ENCODE data around the gene NKD1. TPM values are rescaled to one million over a fixed set of nuclear protein-coding genes. Genes with fewer than 3 reads are reported as not detected.

The NKD1 gene
- total RNA-seq, 2 donors from 2014 or later, result 7.0 to 13.8 TPM

DNA sequence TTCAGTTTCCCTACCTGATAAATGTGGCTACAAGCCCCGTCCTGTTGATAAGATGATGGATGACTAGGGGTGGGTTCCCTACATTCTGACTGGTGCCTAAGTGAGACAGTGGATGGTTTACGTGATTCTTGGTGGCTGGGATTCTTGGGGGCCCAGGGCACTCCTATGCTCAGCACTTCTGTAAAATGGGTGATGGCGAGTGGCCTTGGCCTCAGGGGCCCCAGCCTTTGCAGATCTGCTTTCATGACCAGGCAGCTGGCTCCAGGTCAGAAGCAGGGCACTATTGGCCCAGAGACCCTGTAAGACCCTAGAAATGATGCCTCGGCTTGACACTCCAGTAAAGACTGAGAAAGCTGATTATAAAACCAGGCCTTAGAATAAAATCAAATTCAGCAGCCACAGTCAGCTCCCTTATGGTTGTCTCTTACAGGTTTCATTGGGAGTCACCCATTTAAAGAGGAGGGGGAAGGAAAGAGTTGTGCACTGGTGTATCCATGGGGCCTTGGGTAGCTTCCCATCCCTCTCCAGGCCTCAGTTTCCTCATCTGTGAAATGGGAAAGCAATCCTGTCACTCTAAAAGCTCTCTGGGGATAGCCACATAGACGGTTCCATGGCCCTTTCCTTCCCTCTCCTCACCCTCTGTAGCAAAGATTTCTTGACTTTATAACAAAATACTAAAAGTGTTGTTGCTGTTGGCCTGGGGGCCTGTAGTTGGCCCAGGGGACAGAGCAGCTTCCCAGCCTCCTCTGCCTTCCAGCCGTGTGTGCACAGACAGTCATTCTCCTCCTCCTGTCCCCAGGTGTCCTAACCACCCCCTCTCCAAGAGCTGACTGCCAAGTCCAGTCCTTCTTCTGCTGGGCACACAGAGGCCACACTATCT is 131.7 kb downstream of the NKD1 start:
- no peak for TF ChIP-seq POLR2A (IDR thresholded peaks at IDR 0.05)
- TF ChIP-seq POLR2AphosphoS5 (IDR thresholded peaks at IDR 0.05), result no peak
- TF ChIP-seq, protein P1, sequence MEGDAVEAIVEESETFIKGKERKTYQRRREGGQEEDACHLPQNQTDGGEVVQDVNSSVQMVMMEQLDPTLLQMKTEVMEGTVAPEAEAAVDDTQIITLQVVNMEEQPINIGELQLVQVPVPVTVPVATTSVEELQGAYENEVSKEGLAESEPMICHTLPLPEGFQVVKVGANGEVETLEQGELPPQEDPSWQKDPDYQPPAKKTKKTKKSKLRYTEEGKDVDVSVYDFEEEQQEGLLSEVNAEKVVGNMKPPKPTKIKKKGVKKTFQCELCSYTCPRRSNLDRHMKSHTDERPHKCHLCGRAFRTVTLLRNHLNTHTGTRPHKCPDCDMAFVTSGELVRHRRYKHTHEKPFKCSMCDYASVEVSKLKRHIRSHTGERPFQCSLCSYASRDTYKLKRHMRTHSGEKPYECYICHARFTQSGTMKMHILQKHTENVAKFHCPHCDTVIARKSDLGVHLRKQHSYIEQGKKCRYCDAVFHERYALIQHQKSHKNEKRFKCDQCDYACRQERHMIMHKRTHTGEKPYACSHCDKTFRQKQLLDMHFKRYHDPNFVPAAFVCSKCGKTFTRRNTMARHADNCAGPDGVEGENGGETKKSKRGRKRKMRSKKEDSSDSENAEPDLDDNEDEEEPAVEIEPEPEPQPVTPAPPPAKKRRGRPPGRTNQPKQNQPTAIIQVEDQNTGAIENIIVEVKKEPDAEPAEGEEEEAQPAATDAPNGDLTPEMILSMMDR (IDR thresholded peaks at IDR 0.05), result no peak
- intact Hi-C loops (cut with DNase I), result no loop called here
- Histone ChIP-seq H3K27me3 (replicated peaks; ENCODE audit: insufficient read depth) (no peaks in the 10 kb centered on the region), H3K9me3 (no peaks in the 10 kb centered on the region), H3K27ac (no peak overlapping the region), H3K4me1 (replicated peaks) (no peaks in the 10 kb centered on the region), H3K4me3 (no peak overlapping the region), H3K36me3 (no peaks in the 10 kb centered on the region)
- 93% methylated on average over 6 of the region's 6 CpGs for WGBS
- no peak for DNase-seq (ENCODE audit: low spot score)

DNA sequence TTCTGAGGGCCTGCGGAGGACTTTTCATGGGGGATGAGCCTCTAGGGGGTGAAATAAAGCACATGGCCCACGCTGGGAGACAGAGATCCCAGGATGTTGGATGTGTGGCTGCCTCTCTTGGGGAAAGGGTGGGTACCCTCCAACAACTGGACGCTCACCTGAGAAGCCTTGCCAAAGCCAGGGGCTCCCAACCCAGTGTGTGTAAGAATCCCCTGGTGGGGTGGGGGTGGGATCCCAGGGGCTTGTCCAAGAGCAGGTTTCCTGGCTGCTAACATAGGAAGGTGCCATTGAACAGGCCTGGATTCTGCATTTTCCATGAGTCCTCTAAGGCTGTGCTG is 132.3 kb downstream of the NKD1 start:
- Histone ChIP-seq H3K27me3 (replicated peaks; ENCODE audit: insufficient read depth) (no peaks in the 10 kb centered on the region), H3K27ac (no peak overlapping the region), H3K4me1 (replicated peaks) (no peaks in the 10 kb centered on the region), H3K9me3 (no peaks in the 10 kb centered on the region), H3K4me3 (no peak overlapping the region), H3K36me3 (no peaks in the 10 kb centered on the region)
- WGBS, result 97% methylated on average over 3 of the region's 3 CpGs
- intact Hi-C loops (cut with DNase I), result no loop called here
- DNase-seq (ENCODE audit: low spot score), result no peak
- TF ChIP-seq, protein P1 (IDR thresholded peaks at IDR 0.05), result no peak
- TF ChIP-seq POLR2AphosphoS5 (IDR thresholded peaks at IDR 0.05) (no peak), POLR2A (IDR thresholded peaks at IDR 0.05) (no peak)

DNA sequence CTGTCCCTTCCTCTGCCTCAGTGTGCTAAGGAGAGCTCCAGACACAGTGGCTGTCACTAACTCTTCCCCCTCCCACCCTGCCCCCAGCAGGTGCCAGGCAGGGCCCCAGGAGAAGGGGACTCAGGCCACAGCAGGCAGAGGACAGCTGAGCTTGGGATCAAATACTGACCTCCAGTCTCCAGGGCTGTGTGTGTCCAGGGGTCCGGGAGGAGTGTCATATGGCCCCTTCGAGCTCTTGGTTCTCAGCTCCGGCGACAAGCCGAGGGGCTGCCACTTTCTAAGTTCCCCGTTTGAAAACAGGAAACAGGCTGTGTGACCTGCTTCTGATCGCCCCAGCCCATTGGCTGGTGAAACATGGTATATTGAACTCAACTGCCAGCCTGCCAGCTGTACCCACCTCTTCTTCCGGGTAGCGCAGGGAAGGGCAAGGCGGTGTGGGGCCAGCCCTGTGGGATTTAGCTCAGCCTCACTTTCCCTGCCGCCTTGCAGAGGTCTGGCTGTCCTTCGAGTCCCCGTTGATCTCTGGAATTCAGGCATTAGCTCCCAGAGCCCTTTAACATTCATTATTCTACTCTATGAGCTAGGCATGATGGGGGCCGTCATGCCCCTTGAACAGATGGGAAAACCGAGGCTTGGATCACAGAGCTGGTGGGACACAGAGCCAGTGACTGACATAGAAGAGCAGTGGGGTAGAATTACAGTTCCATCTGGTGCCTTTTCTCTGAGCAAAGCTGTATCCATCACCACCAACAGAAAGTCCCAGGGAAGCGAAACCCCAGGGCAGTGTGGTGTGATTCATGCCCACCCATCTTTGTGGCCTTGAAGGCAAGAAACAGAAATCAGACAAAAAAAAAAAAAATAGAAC is 133.1 kb downstream of the NKD1 start, which contains the start of gene SNX20:
Gene SNX20, minus strand, starts transcription at position 292 of the 865 bp plus-strand sequence. CDS start 3,786 bp downstream, outside the sequence.
- H3K27me3 ChIP-seq (replicated peaks; ENCODE audit: insufficient read depth), result no peaks in the 10 kb centered on the region
- no peaks in the 10 kb centered on the region for H3K4me1 ChIP-seq (replicated peaks)
- H3K4me3 ChIP-seq, result no peak within 1 kb of the TSS
- no peaks in the 10 kb centered on the region for H3K9me3 ChIP-seq
- 80% methylated on average over 16 of the region's 16 CpGs for WGBS
- DNase-seq (ENCODE audit: low spot score), result no peak
- no peaks in the 10 kb centered on the region for H3K36me3 ChIP-seq
- no peak within 1 kb of the TSS for H3K27ac ChIP-seq
- no peak for TF ChIP-seq POLR2A (IDR thresholded peaks at IDR 0.05)
- TF ChIP-seq POLR2AphosphoS5 (IDR thresholded peaks at IDR 0.05), result no peak
- TF ChIP-seq, protein P1 (IDR thresholded peaks at IDR 0.05), result no peak
- intact Hi-C loops (cut with DNase I), result no loop called here

DNA sequence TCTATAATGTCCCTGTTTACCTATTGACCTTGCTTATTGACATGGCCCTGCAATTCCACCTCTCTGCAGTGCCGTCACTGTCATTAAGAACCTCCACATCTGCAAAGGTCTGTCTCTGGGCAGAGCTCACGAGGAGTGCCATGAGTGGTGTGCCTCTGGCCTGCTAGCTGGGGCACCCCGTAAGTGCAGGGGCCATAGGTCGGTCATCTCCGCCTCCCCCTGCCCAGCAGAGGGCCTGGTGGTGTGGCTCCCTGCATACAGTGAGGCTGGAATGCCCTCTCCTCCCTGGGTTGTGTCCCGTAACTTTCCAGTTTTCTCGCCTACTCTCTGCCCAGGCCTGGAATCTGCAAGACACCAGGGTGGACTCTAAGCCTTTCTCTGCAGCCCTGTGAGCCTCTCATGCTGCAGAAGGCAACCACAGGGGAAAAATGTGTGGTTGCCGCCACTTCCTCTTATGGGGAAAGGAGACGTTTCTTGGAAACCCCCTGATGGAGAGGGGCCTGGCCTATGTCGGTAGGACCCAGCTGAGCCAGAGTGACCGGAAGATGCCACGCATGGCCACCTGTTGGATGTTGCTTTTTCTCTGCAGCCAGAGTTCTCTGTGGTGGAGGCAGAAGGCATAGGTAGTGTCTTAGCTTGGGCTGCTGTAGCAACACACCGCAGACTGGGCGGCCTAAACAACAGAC is 135.6 kb downstream of the NKD1 start:
- no peak for DNase-seq (ENCODE audit: low spot score)
- Histone ChIP-seq H3K27me3 (replicated peaks; ENCODE audit: insufficient read depth) (no peaks in the 10 kb centered on the region), H3K4me1 (replicated peaks) (no peaks in the 10 kb centered on the region), H3K9me3 (no peaks in the 10 kb centered on the region), H3K4me3 (no peak overlapping the region), H3K36me3 (no peaks in the 10 kb centered on the region), H3K27ac (no peak overlapping the region)
- whole genome bisulfite sequencing, result 76% methylated on average over 14 of the region's 14 CpGs
- intact Hi-C loops (cut with DNase I), result no loop called here
- TF ChIP-seq POLR2AphosphoS5 (IDR thresholded peaks at IDR 0.05) (no peak), POLR2A (IDR thresholded peaks at IDR 0.05) (no peak)
- TF ChIP-seq, protein P1 (IDR thresholded peaks at IDR 0.05), result no peak
